Measurements from ENCODE around the gene ABHD11. TPM values are rescaled to one million over a fixed set of nuclear protein-coding genes. Genes with fewer than 3 reads are reported as not detected.

ABHD11 gene
- total and polyA plus RNA-seq, 2 of the 4 experiments (the other 2 are of a cell fraction) = 13.4 to 19.9 TPM

DNA sequence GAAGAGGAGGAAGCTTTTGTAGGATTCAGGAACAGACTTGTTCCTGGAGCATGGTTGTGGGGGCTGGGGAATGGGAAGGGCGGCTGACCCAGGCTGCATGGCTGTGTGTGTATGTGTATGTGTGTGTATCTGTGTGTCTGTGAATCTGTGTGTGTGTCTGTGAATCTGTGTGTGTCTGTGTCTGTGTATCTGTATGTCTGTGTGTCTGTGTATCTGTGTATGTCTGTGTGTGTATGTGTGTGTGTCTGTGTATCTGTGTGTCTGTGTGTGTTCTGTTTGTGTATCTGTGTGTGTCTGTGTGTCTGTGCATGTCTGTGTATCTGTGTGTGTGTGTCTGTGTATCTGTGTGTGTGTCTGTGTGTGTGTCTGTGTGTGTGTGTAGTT lies 12.5 kb downstream of the ABHD11 start:
- H3K36me3 ChIP-seq (ENCODE audit: control insufficient read depth, insufficient read depth, low read length) = no peaks in the 10 kb centered on the region
- H2AFZ ChIP-seq (replicated peaks; ENCODE audit: low read length, poor library complexity) = peak overlapping the region; percentile 81
- H2BK20ac ChIP-seq (ENCODE audit: low read depth, low read length) = no peak overlapping the region
- ATAC-seq (ENCODE audit: low read depth) = peak; percentile 9; the same call in 1 of the 2 replicates
- H2AK5ac ChIP-seq (ENCODE audit: low read depth, low read length) = peak overlapping the region; percentile 65
- H2BK15ac ChIP-seq (ENCODE audit: low read depth, low read length) = no peak overlapping the region
- H4K8ac ChIP-seq (ENCODE audit: low read depth in 2 of 2, low read length in 2 of 2) = no peak overlapping the region
- no peak overlapping the region for H3K23ac ChIP-seq (ENCODE audit: low read depth, low read length)
- H4K20me1 ChIP-seq (ENCODE audit: insufficient read depth, low read length) = no peaks in the 10 kb centered on the region
- TF ChIP-seq, protein P1, sequence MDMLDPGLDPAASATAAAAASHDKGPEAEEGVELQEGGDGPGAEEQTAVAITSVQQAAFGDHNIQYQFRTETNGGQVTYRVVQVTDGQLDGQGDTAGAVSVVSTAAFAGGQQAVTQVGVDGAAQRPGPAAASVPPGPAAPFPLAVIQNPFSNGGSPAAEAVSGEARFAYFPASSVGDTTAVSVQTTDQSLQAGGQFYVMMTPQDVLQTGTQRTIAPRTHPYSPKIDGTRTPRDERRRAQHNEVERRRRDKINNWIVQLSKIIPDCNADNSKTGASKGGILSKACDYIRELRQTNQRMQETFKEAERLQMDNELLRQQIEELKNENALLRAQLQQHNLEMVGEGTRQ (IDR thresholded peaks at IDR 0.05; ENCODE audit: low read depth, low read length) = no peak
- no peak for TF ChIP-seq POLR2A (IDR thresholded peaks at IDR 0.05; ENCODE audit: low read depth, low read length)
- no peak for TF ChIP-seq RFX5 (IDR thresholded peaks at IDR 0.05; ENCODE audit: low read depth, low read length)
- no peak for TF ChIP-seq BHLHE40 (IDR thresholded peaks at IDR 0.05; ENCODE audit: low read depth, low read length)
- TF ChIP-seq SMC3 (IDR thresholded peaks at IDR 0.05; ENCODE audit: low read depth, low read length) = no peak
- no peak for TF ChIP-seq MAFK (IDR thresholded peaks at IDR 0.05; ENCODE audit: low read depth, low read length)
- TF ChIP-seq RAD21 (IDR thresholded peaks at IDR 0.05; ENCODE audit: low read length) = no peak
- no peak for TF ChIP-seq MAZ (IDR thresholded peaks at IDR 0.05; ENCODE audit: borderline replicate concordance, low read depth, low read length)
- TF ChIP-seq CHD1 (IDR thresholded peaks at IDR 0.05; ENCODE audit: low read depth, low read length) = no peak
- TF ChIP-seq, protein P2, sequence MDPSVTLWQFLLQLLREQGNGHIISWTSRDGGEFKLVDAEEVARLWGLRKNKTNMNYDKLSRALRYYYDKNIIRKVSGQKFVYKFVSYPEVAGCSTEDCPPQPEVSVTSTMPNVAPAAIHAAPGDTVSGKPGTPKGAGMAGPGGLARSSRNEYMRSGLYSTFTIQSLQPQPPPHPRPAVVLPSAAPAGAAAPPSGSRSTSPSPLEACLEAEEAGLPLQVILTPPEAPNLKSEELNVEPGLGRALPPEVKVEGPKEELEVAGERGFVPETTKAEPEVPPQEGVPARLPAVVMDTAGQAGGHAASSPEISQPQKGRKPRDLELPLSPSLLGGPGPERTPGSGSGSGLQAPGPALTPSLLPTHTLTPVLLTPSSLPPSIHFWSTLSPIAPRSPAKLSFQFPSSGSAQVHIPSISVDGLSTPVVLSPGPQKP (IDR thresholded peaks at IDR 0.05; ENCODE audit: borderline replicate concordance, low read depth, low read length) = no peak
- no peak for TF ChIP-seq NFE2L2 (IDR thresholded peaks at IDR 0.05; ENCODE audit: low read depth, low read length)
- TF ChIP-seq, protein P3, sequence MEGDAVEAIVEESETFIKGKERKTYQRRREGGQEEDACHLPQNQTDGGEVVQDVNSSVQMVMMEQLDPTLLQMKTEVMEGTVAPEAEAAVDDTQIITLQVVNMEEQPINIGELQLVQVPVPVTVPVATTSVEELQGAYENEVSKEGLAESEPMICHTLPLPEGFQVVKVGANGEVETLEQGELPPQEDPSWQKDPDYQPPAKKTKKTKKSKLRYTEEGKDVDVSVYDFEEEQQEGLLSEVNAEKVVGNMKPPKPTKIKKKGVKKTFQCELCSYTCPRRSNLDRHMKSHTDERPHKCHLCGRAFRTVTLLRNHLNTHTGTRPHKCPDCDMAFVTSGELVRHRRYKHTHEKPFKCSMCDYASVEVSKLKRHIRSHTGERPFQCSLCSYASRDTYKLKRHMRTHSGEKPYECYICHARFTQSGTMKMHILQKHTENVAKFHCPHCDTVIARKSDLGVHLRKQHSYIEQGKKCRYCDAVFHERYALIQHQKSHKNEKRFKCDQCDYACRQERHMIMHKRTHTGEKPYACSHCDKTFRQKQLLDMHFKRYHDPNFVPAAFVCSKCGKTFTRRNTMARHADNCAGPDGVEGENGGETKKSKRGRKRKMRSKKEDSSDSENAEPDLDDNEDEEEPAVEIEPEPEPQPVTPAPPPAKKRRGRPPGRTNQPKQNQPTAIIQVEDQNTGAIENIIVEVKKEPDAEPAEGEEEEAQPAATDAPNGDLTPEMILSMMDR (conservative IDR thresholded peaks at IDR 0.05; ENCODE audit: low read depth, low read length) = no peak
- TF ChIP-seq MXI1 (IDR thresholded peaks at IDR 0.05; ENCODE audit: borderline replicate concordance, low read depth, low read length) = no peak
- no peak overlapping the region for H3K27ac ChIP-seq (ENCODE audit: insufficient read depth, low read length)
- DNase-seq = no peak
- no peak overlapping the region for H3K14ac ChIP-seq (replicated peaks; ENCODE audit: low read depth, low read length)
- no peaks in the 10 kb centered on the region for H3K4me1 ChIP-seq (ENCODE audit: control insufficient read depth, insufficient read depth, low read length)
- dilution Hi-C loops (cut with HindIII; ENCODE audit: low sequenced_read_pairs, unreplicated experiment) (no loop called here), in situ Hi-C loops (cut with MboI; ENCODE audit: low sequenced_read_pairs) (no loop called here), intact Hi-C loops (cut with micrococcal nuclease) (no loop called here)
- H3K18ac ChIP-seq (ENCODE audit: low read depth, low read length) = no peak overlapping the region
- H3K56ac ChIP-seq (ENCODE audit: extremely low read depth, insufficient read depth, low read length) = no peak overlapping the region
- H3K4me3 ChIP-seq (ENCODE audit: insufficient read depth, low read depth, low read length) = no peak overlapping the region
- peak overlapping the region; percentile 66 for H2BK5ac ChIP-seq (ENCODE audit: low read depth, low read length, poor library complexity, severe bottlenecking)
- CTCF ChIA-PET = interaction anchor here (1.0 to 1.6 kb wide), 5 partner anchors 94 to 122 kb away, joined by 3 to 9 read pairs (median 6); partner anchors contain the start of gene MLXIPL
- no peak overlapping the region for H3K4me2 ChIP-seq (ENCODE audit: low read depth, low read length)
- WGBS, 2 experiments (ENCODE audit: extremely low coverage in 2 of 2, insufficient read length in 1 of 2) = no CpG with 5 or more reads among the region's 1 CpG
- no peak overlapping the region for H4K91ac ChIP-seq (ENCODE audit: insufficient read depth, low read depth, low read length)
- no peak overlapping the region for H2BK120ac ChIP-seq (ENCODE audit: low read depth, low read length)
- POLR2A ChIA-PET (ENCODE audit: unreplicated experiment) = no interaction called here
- no peak overlapping the region for H3K9ac ChIP-seq (ENCODE audit: low read depth, low read length)
- H3K79me1 ChIP-seq (ENCODE audit: low read depth in 1 of 2, low read length in 2 of 2) = no peaks in the 10 kb centered on the region
- H3K9me1 ChIP-seq (ENCODE audit: insufficient read depth, low read length) = no peaks in the 10 kb centered on the region
- BruUV-seq (replicated peaks) = no TSS peak
- H2AK9ac ChIP-seq (replicated peaks; ENCODE audit: low read depth, low read length, poor library complexity) = no peak overlapping the region
- H3K27me3 ChIP-seq (ENCODE audit: control insufficient read depth, insufficient read depth, low read length) = no peaks in the 10 kb centered on the region
- H3K4ac ChIP-seq (ENCODE audit: low read depth, low read length) = no peak overlapping the region
- no peaks in the 10 kb centered on the region for H3K9me3 ChIP-seq (ENCODE audit: control insufficient read depth, insufficient read depth, low read length)
- H4K5ac ChIP-seq (ENCODE audit: low read depth, low read length) = no peak overlapping the region

Measured in IMR-90 (cell line).